GM13976 (cell line): ENCODE results near the gene DNAJB14.

Experiments used
- DNase-seq: peaks from one replicate; pipeline ENCODE4 v3.0.0; 2012; ENCODE audit warnings: low spot score
- CTCF ChIP-seq: IDR thresholded peaks from 2 replicates; pipeline ENCODE4 v1.5.1; 2012; ENCODE audit warnings: borderline replicate concordance, mild to moderate bottlenecking; ENCODE audit not compliant: insufficient read depth; ENCODE audit errors: extremely low read depth, missing control alignments, control extremely low read depth
- in situ Hi-C: fragments of 300-500 bp; cut with MboI; formaldehyde crosslinking; loops from one replicate; pipeline ENCODE4 v1.12.0; 2022; ENCODE audit warnings: low sequenced_read_pairs, mixed read lengths, inconsistent platforms; ENCODE audit not compliant: unreplicated experiment

DNAJB14 gene

DNA sequence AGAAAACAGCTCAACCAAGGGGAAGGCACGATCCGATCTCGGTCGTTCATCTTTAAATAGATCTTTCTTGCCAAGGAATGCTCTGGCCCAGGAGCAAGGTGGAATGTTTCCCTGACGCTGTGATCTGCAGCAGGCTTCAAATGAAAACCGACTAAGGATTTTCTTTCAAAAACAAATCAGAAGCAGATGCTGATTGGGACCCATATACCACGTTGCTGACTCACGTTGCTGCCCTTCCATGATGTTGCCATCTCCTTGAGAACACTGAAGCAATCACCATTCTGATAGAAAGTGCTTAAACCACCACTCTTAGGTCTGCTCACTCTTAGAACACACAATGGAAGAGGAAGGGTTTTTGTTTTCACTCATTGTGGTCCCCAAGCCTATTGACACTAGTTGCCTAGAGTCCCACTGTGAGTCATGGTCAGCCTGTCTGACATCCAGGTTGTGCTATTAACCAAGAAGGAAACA, 78.3 kb downstream of the DNAJB14 start:
- no peak for DNase-seq
- TF ChIP-seq CTCF: no peak
- in situ Hi-C loops: no loop called here

DNA sequence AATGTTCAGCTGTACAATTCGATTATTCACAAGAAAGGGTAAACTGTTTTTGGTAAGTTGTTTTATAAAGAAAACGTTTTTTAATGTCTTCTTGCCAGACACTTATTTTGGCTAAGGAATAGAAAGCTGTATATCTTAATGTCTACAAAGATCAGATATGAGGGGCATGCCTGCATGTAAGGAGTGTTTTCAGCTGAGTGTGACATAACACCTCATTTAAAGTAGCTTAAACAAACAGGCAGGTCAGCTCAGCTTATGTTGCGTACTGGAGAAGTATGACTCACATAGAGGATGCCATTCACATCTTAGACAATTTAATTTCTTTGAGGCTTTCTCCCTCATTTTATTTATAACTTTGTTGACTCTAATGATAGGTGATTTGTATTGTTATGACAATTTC, 82.6 kb downstream of the DNAJB14 start:
- no peak for TF ChIP-seq CTCF
- DNase-seq: no peak
- in situ Hi-C loops: no loop called here

DNA sequence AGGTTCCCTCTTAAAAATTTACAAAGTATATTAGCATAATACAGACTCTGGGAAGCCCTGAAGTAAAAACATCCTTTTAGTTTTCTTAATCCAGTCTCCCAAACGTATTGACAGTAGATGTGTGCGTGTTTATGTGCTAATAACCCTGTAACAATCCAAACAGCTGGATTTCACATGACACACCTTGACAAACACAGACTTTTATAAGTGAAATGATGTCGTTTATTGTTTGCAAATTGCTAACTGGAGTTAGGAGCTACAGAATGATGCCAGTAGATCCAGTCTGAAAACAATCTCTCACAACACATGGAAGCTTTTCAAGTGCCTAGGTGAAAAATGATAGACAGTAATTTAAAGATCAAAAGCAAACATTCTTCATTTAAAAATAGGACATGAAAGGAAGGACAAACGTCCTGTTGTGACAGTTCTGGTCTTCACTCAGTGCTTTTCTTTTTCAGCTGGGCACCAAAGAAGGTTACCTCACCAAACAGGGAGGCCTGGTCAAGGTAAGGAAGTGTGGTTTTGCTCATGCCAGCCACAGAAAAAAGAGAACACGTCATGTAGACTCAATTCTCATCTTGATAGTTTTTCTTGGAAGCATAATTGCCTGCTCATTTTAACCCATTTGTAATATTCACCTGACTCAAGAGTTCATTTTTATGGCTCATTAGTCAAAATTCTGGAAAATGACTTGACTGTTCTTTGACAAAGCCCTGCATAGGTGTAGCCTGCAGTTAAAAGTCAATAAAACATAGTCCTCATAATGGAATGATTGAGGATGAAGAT, 85.1 kb downstream of the DNAJB14 start:
- DNase-seq: no peak
- in situ Hi-C loops: no loop called here
- no peak for TF ChIP-seq CTCF

DNA sequence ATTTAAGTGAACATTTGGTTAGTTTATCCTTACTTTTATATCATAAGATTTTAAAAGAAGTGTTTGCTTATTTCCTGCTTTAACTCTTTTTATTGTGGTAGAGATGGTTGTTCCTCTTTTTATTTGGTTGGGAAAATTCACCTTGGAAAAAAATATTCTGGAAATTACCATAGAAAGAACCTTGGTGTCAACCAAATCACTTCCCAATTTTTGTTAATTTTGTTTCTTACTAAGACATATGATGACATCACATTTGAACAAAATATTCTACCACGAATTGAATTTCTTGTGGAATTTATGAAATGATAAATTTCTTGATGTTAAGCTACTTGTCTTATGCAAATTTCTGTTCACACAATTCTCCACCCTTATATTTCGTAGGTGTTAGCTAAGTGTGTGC, 85.9 kb downstream of the DNAJB14 start:
- no peak for DNase-seq
- no peak for TF ChIP-seq CTCF
- in situ Hi-C loops: no loop called here

GRCh38 chr4:99859618-99860017, 86.8 kb downstream of the DNAJB14 start:
- no peak for DNase-seq
- in situ Hi-C loops: no loop called here
- no peak for TF ChIP-seq CTCF

DNA sequence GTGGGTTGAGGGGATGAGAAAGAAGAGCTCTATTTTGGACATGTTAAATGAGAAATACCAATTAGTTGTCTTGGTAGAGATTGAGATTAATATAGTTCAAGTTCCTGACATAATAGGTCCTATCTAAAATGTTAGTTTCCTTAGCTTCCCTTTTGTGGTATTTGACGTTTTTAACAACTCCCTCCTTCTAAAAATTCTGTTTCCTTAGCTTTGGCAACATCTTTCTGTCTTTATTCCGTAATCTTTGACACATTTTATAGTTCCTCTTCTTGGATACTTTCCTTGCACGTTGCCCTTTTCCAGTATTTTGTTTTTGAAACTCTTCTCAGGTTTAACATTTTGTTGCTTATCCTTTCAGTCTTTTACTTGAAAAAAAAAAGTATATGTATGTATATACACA, 89.1 kb downstream of the DNAJB14 start:
- in situ Hi-C loops: no loop called here
- DNase-seq: no peak
- TF ChIP-seq CTCF: no peak
